SH-SY5Y (cell line): ENCODE measurements around the gene FBN1.

Source experiments
- GATA2 ChIP-seq: IDR thresholded peaks from 2 replicates; pipeline ENCODE4 v1.6.1; 2011; ENCODE audit warnings: mild to moderate bottlenecking, low read depth, low read length
- GATA3 ChIP-seq: IDR thresholded peaks from 2 replicates; pipeline ENCODE4 v1.6.1; 2011; ENCODE audit warnings: low read depth, mild to moderate bottlenecking, low read length, moderate library complexity

- TF ChIP-seq GATA2 (no peak), GATA3 (no peak)
Measured at GRCh38 chr15:48425051-48425450, 220.5 kb downstream of the FBN1 start.
